GM21447 (cell line): ENCODE results near the gene AP1S2.

ENCODE experiments used
- ATAC-seq: cut with Tn5 transposase; IDR thresholded peaks from one replicate; pipeline ENCODE4 v1.9.1; 2021; ENCODE audit not compliant: unreplicated experiment

AP1S2 gene

DNA sequence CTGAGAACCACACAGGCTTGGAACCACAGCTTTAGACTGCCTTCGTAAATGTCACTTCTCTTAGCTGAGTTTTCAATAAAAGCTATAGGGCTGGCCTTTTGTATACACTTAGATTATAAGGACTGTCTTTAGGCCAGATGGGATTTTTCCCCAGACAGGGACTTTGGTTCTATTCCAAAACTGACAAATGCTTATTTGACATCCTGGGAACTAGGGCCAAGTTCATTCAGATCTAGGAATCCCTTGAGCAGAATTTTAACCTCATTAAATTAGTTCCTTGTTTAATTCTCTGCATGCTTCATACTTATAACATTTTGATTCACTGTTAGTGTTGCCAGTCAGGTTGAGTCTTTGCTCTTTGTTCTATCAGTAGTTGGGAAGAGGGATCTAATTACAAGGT, 41.2 kb downstream of the AP1S2 start:
- no peak for ATAC-seq

DNA sequence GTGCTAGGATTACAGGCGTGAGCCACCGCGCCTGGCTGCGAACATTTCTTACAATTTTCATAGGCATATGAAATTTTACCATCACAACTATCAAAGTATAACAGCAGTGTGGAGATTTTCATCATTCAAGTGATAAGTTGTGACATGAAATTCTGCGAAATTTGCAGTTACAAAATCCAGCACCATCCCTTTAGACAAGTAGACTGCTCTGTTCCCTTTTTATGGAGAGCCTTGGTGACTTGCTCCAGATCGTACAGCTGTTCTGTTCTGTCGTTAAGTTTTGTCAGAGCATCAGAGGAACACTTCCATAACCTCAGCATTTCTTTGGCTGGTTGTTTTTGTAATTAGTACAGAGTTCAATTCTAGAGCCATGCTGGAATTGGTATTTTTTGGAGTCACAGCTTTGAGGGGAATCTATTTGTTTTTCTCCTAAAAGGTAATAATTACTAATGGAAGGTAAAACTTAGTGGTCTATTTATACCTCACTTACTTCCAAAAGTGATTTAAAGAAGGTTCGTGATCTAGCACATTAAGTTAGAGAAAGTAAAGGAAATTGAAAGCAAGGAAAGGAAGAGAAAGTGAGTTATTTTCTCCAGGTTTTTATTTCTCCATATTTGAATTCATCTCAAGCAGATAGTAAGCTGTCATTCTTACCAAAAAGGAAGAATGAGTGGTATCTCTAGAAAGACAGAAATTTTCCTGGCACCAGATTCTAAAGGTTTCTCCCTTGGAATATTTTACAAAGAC, 42.2 kb downstream of the AP1S2 start:
- ATAC-seq, result no peak

DNA sequence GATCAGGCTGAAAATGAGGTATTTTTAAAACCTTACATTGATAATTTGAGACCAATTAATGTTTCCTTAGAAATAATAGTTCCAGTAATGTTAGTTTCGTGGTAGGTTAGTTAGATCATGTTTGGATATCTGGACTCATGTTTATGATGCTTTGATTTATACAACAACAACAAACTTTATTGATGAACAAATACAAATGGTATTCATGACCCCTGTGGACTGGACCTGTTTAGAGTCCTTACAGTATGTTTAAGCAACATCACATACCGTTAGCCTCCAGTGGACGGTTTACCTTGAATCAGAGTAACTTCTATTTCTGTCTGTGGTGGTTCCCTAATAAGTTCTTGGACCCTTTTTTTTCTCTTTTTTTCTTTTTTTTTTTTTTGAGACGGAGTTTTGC, 46.4 kb downstream of the AP1S2 start:
- ATAC-seq, result no peak

DNA sequence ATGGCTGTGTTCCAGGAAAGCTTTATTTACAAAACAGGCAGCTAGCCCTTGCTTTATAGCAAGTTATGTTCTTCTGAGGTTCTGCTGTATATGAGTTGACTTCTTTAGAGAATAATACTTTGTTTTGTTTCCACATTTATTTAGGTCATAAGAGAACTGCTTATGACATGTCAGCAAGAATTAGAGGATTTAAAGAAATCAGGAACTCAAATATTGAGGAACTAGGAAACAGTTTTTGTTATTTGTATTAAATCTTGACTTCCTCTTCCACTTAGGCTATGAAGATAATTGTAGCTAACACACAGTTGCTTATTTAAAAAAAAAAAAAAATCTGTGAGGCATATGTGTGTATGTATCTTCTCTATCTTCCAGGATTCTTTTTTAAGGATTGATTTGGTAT, 50.0 kb downstream of the AP1S2 start:
- no peak for ATAC-seq

DNA sequence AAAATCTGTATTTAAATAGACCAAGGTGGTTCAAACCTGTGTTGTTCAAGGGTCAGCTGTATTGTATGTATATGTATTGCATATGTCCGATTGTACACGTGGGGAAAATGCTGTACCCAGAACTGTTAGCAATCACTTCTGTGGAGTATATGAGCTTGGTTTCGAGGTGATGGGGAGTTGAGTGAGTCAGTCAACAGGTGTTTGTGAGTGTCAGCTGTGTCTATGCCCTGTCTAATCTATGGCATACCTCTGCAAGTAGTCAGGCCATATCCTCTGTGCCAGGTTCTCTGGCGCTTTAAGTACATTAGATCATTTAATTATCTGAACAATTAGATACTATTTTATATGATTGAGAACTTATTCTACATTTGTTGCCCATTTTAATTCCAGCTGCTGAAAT, 56.9 kb downstream of the AP1S2 start:
- no peak for ATAC-seq

DNA sequence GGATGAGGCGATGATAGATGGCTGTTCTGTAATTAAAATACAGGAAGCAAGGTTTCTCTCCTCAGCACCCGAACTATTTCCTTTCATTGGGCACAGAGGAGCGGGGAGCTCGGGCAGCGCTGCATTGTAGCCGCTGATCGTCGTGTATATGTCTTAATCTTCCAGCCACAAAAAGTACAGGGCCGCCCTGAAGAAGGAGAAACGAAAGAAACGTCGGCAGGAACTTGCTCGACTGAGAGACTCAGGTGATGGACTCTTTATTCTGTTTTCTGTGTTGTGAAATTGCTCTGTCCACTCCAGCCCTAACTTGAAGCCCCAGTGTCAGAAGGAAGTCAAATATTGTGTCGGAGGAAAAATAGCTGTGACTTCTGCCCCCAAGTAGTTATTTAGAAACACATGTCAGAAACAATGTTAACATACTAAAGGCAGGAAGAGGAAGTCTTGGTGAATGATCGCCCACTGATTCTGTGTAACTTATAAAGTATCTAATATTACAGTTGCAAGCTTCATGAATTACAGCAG, 63.8 kb downstream of the AP1S2 start:
- peak; percentile 29 for ATAC-seq

DNA sequence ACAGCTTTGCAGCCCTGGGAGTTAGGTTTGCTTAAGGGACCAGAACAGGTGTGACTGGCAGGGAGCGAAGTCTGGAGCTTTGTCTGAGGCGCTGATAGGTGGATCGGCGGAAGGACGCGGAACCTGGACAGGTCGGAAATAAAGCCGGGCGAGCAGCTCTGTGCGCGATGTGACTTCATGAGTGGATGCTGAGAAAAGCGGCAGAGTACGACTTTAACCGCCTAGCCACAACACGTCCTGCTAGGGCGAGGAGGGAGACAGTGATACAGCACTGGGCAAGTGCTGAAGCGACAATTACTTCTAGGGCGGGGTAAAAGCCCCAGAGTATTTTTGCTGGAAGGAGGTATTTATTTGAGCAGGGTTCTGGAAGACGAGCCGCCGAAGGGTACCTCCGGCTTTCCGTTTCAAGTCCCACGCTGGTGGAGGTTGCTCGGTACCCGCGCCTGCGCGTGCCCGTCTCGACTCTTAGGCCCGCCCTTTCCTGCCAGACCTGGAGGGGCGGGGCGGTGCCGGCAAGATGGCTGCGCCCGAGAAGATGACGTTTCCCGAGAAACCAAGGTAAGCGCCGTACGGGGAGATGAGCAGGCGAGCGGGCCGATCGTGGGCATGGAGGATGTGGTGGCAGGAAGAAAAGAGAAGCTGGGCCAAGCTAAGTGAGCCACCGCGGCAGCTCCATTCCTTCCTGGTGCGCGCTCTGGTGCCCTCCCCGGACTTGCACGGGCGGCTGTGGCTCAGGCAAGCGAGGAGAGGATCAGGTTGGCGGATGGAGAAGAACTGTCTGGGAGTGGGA, 64.4 kb downstream of the AP1S2 start, which contains the start of gene ZRSR2:
ZRSR2 (plus strand) TSS at position 506 of the 790 bp plus-strand sequence; CDS start at position 518, 12 bp downstream.
- ATAC-seq, result peak; percentile 88

DNA sequence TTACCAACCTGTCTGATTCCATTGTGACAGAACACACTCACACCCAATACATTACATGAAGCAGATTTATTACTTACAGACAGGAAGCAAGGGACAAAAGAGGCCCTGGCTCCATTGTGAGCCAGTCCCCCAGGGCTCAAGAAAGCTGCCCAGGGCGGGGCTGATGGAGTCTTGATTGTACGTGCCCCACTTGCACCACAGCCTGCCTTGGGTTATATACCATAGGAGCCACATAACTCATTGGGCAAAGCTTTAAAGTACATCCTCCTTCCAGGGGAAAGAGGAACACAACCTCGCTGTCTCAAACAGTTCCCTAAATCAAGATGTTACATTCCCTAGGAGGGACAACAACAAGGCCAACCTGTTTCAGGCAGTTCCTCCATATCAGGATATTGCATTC, 67.7 kb downstream of the AP1S2 start:
- ATAC-seq, result no peak

DNA sequence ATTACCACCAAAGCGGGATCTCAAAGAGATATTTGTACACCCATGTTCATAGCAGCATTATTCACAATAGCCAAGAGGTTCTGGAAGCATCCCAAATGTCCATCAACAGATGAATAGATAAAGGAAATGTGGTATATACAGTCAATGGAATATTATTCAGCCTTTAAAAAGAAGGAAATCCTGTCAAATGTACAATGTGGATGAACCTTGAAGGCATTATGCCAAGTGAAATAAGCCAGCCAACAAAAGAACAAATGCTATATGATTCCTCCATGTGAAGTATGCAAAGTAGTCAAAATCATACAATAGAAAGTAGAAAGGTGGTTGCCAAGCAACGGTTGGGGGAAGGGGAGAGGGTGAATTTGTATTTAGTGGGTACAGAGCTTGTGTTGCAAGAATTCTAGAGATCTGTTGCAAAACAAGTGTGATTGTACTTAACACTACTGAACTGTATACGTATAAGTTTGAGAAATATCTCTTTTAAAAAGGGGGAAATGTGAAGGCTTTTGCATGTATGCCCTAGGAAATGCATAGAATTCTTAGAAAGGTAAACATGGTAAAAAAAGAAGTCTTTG, 69.3 kb downstream of the AP1S2 start:
- ATAC-seq, result no peak

DNA sequence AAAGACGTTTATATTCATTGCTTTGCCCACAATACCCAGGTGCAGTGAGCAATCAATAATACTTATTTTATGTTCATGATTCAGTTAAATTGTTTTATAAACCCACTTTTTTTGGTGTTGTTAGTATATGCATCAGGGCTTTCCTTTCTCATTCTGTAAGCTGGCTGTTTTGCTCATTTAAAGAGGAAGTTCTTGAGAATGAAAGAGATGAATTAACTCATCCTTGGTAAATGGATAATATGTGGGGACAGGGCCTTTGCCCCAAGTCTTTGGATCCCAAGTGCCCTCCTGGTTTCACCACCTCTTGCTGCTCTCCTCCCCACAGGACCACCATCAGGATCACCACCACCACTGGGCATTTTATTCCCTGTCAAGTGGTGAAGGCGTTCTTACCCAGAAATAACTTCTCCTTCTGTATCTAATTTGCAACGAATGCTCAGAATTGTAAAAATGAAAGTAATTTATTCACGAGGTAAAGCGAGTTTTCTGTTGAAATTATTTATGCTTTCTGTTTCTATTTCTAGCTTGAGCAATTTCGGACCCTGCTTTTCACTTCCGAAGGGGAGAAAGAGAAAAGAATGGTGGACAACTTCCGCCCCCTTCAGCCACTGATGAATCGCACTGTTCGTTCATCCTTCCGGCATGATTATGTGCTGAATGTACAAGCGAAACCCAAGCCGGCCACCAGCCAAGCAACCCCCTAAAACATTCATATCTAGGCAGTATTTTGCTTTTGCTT, 72.5 kb downstream of the AP1S2 start:
- ATAC-seq, result peak; percentile 91
